Liver (tissue), 9 donors: ENCODE results near the gene CACNG3. TPM values are rescaled to one million over a fixed set of nuclear protein-coding genes. Genes with fewer than 3 reads are reported as not detected.

Source experiments
- DNase-seq: peaks from one replicate; pipeline ENCODE4 v3.0.0-alpha.2; 2017; ENCODE audit warnings: low spot score
- H3K27ac ChIP-seq, 2 donors: one replicate each; pipeline ENCODE4 v1.7.0; 2013; ENCODE audit warnings: inconsistent platforms in 2 of 2, low read length in 2 of 2, control low read depth in 1 of 2, low read depth in 1 of 2, mild to moderate bottlenecking in 1 of 2
- H3K27me3 ChIP-seq, 4 donors: one replicate each; pipeline versions ENCODE4 v1.6.1 to v1.7.0; 2013; ENCODE audit warnings: low read length in 3 of 4, inconsistent platforms in 1 of 4, mild to moderate bottlenecking in 1 of 4, moderate library complexity in 1 of 4; ENCODE audit not compliant: control insufficient read depth in 4 of 4, insufficient read depth in 4 of 4
- H3K36me3 ChIP-seq, 4 donors: one replicate each; pipeline versions ENCODE4 v1.6.1 to v1.7.0; 2013; ENCODE audit warnings: low read length in 3 of 4, mild to moderate bottlenecking in 3 of 4, low read depth in 1 of 4, moderate library complexity in 1 of 4; ENCODE audit not compliant: control insufficient read depth in 4 of 4, insufficient read depth in 3 of 4
- H3K4me1 ChIP-seq, 4 donors: one replicate each; pipeline versions ENCODE4 v1.6.1 to v1.7.0; 2013; ENCODE audit warnings: low read length in 3 of 4, mild to moderate bottlenecking in 3 of 4, moderate library complexity in 1 of 4; ENCODE audit not compliant: control insufficient read depth in 4 of 4, insufficient read depth in 4 of 4
- H3K4me3 ChIP-seq, 3 donors: one replicate each; pipeline versions ENCODE4 v1.6.1 to v1.7.0; 2013; ENCODE audit warnings: low read length in 3 of 3, control low read depth in 1 of 3, low read depth in 1 of 3, mild to moderate bottlenecking in 1 of 3
- H3K9ac ChIP-seq, 2 donors: one replicate each; pipeline ENCODE4 v1.7.0; 2013; ENCODE audit warnings: low read length in 2 of 2, mild to moderate bottlenecking in 2 of 2, moderate library complexity in 2 of 2, control low read depth in 1 of 2, low read depth in 1 of 2
- H3K9me3 ChIP-seq, 4 donors: one replicate each; pipeline versions ENCODE4 v1.6.1 to v1.7.0; 2013; ENCODE audit warnings: low read length in 3 of 4; ENCODE audit not compliant: control insufficient read depth in 4 of 4
- ATF3 ChIP-seq: IDR thresholded peaks from 2 replicates; pipeline ENCODE4 v1.6.1; 2016; ENCODE audit warnings: antibody characterized with exemption
- CTCF ChIP-seq: fragments of 150-350 bp; IDR thresholded peaks from 2 replicates; pipeline ENCODE4 v1.5.1; 2017; ENCODE audit warnings: improper control_type of control experiment, low read depth, low read length; ENCODE audit not compliant: missing input control
- FOXA1 ChIP-seq: IDR thresholded peaks from 2 replicates; pipeline ENCODE4 v1.6.1; 2016; ENCODE audit warnings: antibody characterized with exemption
- FOXA2 ChIP-seq: IDR thresholded peaks from 2 replicates; pipeline ENCODE4 v1.6.1; 2016; ENCODE audit warnings: antibody characterized with exemption
- HNF4A ChIP-seq, 2 donors: conservative IDR thresholded peaks; 2 replicates each; pipeline ENCODE4 v1.6.1; 2016; ENCODE audit warnings: antibody characterized with exemption in 2 of 2, mild to moderate bottlenecking in 2 of 2
- HNF4G ChIP-seq: IDR thresholded peaks from 2 replicates; pipeline ENCODE4 v1.6.1; 2016; ENCODE audit warnings: antibody characterized with exemption
- MAX ChIP-seq: IDR thresholded peaks from 2 replicates; pipeline ENCODE4 v1.6.1; 2016; ENCODE audit warnings: antibody characterized with exemption
- NR2F2 ChIP-seq: IDR thresholded peaks from 2 replicates; pipeline ENCODE4 v1.6.1; 2016; ENCODE audit warnings: antibody characterized with exemption
- RAD21 ChIP-seq, 2 donors: IDR thresholded peaks; 2 replicates each; pipeline ENCODE4 v1.6.1; 2016; ENCODE audit warnings: antibody characterized with exemption in 2 of 2, mild to moderate bottlenecking in 2 of 2
- RXRA ChIP-seq, 2 donors: IDR thresholded peaks; 2 replicates each; pipeline ENCODE4 v1.6.1; 2017 to 2018; ENCODE audit warnings: antibody characterized with exemption in 2 of 2, mild to moderate bottlenecking in 1 of 2
- SP1 ChIP-seq: IDR thresholded peaks from 2 replicates; pipeline ENCODE4 v1.6.1; 2018; ENCODE audit warnings: antibody characterized with exemption, mild to moderate bottlenecking
- TAF1 ChIP-seq: conservative IDR thresholded peaks from 2 replicates; pipeline ENCODE4 v1.6.1; 2016; ENCODE audit warnings: antibody characterized with exemption, mild to moderate bottlenecking
- YY1 ChIP-seq: IDR thresholded peaks from 2 replicates; pipeline ENCODE4 v1.6.1; 2016; ENCODE audit warnings: antibody characterized with exemption, mild to moderate bottlenecking
- ZBTB33 ChIP-seq: IDR thresholded peaks from 2 replicates; pipeline ENCODE4 v1.6.1; 2016; ENCODE audit warnings: antibody characterized with exemption
- WGBS: extraction: QIAGEN DNeasy Blood & Tissue Kit; methylation state at CpG from one replicate; pipeline ENCODE4 v1.1.7; 2013; 5-methylcytosine and 5-hydroxymethylcytosine counted together
- polyA plus RNA-seq, 2 donors: library from polyadenylated mRNA; stranded (reverse) in 1 of 2; unstranded in 1 of 2; fragments of 200-250 nt in 1 of 2; fragments of >200 nt in 1 of 2; fragmentation: Nextera tagmentation in 1 of 2; extraction: Ambion mirVana in 1 of 2; gene quantifications; one replicate each; pipeline versions ENCODE4 v1.2.1 to v1.2.3, GENCODE V29; 2013 to 2015
- total RNA-seq, 2 donors: library from RNA; depleted of rRNA; stranded (reverse); fragments of >200 nt; gene quantifications; one replicate each; pipeline ENCODE4 v1.2.3, GENCODE V29; 2014
- donor health status: healthy.
- donor health status: healthy.
- donor health status: healthy.
- donor health status: healthy.
- donor health status: healthy.

CACNG3 gene
- total and polyA plus RNA-seq, 4 donors: not detected

- 73% methylated on average over 1 of the region's 1 CpG for WGBS
- no peak overlapping the region for H3K9ac ChIP-seq
- H3K36me3 ChIP-seq: no peaks in the 10 kb centered on the region
- no peaks in the 10 kb centered on the region for H3K9me3 ChIP-seq
- DNase-seq: no peak
- TF ChIP-seq CTCF (no peak), HNF4G (no peak), MAX (no peak), ZBTB33 (no peak), FOXA1 (no peak), HNF4A (conservative IDR thresholded peaks at IDR 0.05) (no peak), RAD21 (IDR thresholded peaks at IDR 0.05) (no peak), SP1 (no peak), NR2F2 (no peak), YY1 (no peak)
- no peaks in the 10 kb centered on the region for H3K4me1 ChIP-seq
- H3K27ac ChIP-seq: no peak overlapping the region
- H3K4me3 ChIP-seq: no peak overlapping the region
- H3K27me3 ChIP-seq: peaks cover 0 to 8% (median under 1%) of the 10 kb centered on the region in 4 donors
Observed at GRCh38 chr16:24324421-24324820, 68.3 kb downstream of the CACNG3 start.

GRCh38 chr16:24328835-24329452 lies 72.8 kb downstream of the CACNG3 start:
- H3K4me3 ChIP-seq: no peak overlapping the region
- no peak for DNase-seq
- H3K4me1 ChIP-seq: no peaks in the 10 kb centered on the region

GRCh38 chr16:24332178-24332577 lies 76.0 kb downstream of the CACNG3 start:
- no peak overlapping the region for H3K9ac ChIP-seq
- H3K27me3 ChIP-seq: peaks cover 0 to 4% (median 0%) of the 10 kb centered on the region in 4 donors
- TF ChIP-seq HNF4A (conservative IDR thresholded peaks at IDR 0.05): no peak
- TF ChIP-seq FOXA2: no peak
- TF ChIP-seq ATF3: no peak
- no peak for TF ChIP-seq ZBTB33
- no peak for TF ChIP-seq SP1
- TF ChIP-seq RXRA (IDR thresholded peaks at IDR 0.05): no peak
- no peak for TF ChIP-seq RAD21 (IDR thresholded peaks at IDR 0.05)
- TF ChIP-seq FOXA1: no peak
- TF ChIP-seq CTCF: no peak
- no peak for TF ChIP-seq NR2F2
- no peak for TF ChIP-seq TAF1
- H3K4me3 ChIP-seq: no peak overlapping the region
- 64% methylated on average over 3 of the region's 3 CpGs for WGBS
- no peaks in the 10 kb centered on the region for H3K36me3 ChIP-seq
- H3K9me3 ChIP-seq: peaks cover 0 to 3% (median 2%) of the 10 kb centered on the region in 4 donors
- no peaks in the 10 kb centered on the region for H3K4me1 ChIP-seq
- DNase-seq: no peak
- H3K27ac ChIP-seq: no peak overlapping the region

More at GRCh38 chr16:24328835-24329452, 72.8 kb downstream of the CACNG3 start:
- H3K9ac ChIP-seq: no peak overlapping the region
- no peak for TF ChIP-seq YY1
- H3K36me3 ChIP-seq: no peaks in the 10 kb centered on the region
- peaks cover 0 to 4% (median under 1%) of the 10 kb centered on the region in 4 donors for H3K27me3 ChIP-seq
- 59% methylated on average over 14 of the region's 14 CpGs for WGBS
- H3K9me3 ChIP-seq: no peaks in the 10 kb centered on the region
- no peak overlapping the region for H3K27ac ChIP-seq
